ENCODE results near the gene METTL1.

GRCh38 chr12:57731411-57732080 is 40.4 kb downstream of the METTL1 start:
- TF ChIP-seq CTCF (IDR thresholded peaks at IDR 0.05) (no peak), POLR2AphosphoS5 (IDR thresholded peaks at IDR 0.05) (no peak), POLR2A (IDR thresholded peaks at IDR 0.05) (no peak)

Measured in sigmoid colon (tissue), 4 donors.